GM21737 (cell line): ENCODE results near the gene ATP13A5.

Source experiments
- ATAC-seq: cut with Tn5 transposase; IDR thresholded peaks from one replicate; pipeline ENCODE4 v1.9.1; 2021; ENCODE audit warnings: mild to moderate bottlenecking, moderate library complexity; ENCODE audit not compliant: unreplicated experiment

Gene ATP13A5

DNA sequence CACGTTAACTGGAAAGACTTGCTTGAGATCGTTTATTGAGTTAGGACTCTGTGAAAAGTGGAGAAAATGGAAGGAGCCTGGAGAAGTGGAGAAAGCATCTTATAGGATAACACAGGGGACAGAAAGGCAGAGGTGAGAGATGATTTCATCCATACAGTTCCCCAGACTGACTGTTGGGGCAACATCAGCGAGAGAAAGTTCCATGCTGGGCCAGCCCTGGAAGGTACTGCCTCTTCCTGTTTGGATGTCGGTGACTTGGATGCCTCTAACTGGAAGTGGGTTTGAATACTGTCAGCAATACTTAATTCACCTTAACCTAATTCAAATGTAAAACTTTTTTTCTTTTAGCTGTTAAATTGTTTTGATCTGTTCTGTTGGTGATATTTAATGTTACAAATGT lies 32.3 kb downstream of the ATP13A5 start:
- ATAC-seq = no peak

DNA sequence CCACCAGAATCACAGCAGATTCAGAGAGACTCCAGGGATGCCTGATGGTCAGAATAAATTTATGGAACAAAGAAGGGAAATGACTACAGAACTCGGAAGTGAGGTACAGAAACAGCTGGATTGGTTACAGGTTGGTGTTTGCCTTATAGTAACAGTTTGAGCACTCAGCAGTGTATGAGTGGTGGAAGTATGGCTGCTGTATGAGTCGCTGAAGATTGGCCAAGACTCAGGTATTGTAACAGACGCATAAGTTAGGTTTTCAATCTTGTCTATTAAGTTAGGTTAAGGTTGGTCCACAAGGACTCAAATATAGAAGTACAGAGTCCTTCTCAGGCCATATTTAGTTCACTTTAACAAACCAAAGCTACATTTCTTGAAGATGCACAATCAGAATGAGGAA lies 33.1 kb downstream of the ATP13A5 start:
- no peak for ATAC-seq

DNA sequence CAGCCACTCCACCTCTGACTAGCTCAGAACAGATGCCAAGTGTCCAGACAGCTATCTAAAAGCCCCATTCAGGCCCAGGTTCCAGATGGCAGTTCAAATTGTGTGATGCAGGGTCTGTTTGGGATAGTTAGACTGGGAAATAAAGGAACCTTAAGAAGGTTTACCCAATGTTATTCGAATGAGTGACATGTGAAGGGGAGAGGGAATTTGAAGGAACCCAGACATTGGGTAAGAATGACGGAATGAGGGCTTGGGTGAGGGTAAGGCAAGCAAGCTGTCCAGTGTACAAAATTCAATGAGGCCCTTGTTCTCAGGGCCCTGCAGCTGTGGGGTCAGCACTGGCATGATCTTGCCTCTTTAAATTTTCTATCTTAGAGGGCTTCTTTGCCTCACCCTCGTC lies 34.1 kb downstream of the ATP13A5 start:
- ATAC-seq = no peak

DNA sequence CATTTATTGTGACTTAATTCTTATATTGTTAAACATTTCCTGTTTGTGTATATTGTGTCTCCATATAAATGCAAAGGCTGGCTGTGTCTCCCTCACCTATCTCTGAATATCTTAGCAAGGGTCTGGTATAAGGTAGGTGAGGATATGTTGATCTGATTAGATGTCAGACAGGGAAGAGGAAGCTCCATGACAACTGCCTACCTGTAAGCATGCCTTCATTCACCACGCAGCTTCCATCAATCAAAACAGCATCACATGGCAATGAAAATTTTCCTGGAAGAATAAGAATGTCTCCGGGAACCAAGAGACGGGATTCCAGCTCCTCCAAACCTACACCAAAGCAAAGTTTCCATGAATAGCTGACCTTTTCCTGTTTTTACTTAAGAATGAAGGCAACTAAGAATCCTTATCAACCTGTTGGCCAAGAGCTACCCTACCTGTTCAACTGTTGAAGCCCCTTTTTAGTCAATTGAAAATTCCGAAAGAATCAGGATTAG lies 34.8 kb downstream of the ATP13A5 start:
- no peak for ATAC-seq

DNA sequence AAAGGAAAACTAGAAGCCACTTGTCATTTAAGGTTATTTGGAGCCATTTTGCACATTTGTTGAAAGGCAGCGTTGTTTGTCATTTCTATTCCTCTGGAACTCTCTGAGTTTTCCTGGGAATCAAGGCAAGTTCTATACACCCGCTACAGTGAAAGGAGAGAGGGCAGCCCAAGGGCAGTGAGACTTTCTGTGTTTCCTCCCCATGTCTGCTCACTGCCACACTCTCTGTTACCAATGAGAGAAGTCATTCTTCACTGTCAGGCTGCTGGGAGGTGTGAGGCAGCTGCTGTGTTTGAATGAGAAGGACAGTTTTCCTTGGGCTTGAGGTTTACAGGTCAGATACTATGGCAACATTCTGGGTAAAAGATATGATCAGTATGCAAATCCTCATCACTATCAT lies 36.0 kb downstream of the ATP13A5 start:
- ATAC-seq = no peak

DNA sequence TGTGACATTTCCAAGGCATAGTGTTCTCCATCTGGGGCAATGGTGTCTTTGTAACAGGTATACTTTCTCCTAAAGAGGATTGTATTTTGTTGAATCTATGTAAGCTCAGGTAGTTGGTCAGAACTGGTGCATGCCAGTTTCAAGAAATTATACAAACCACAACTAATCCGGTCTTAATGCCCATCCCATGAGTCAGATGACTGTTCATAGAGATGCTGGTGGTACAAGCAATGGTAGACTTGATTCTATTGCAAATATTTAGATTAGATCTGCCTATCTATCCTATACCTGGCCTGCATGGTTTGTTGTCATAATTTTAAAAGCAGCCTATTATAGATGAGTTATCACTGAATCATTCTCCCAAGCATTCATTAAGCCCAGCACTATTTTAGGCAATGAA lies 43.5 kb downstream of the ATP13A5 start:
- ATAC-seq = no peak

DNA sequence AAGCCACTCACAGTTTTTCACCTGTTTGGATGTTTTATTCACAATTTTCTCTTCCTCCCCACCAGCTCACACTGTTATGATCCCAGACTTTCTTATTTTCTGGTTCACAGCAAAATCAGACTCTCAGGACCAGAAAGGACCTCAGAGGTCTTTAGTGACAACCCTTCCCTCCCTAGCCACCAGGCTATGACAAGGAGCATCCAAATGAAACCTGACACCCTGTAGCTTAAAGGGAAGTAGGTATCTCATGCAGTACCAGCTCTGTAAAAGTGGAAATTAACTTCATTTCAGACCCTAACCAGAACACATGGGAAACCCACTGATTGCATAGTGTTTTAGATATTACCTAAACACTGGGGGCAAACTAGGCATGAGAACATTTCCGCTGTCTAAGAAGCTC lies 45.3 kb downstream of the ATP13A5 start:
- ATAC-seq = no peak

DNA sequence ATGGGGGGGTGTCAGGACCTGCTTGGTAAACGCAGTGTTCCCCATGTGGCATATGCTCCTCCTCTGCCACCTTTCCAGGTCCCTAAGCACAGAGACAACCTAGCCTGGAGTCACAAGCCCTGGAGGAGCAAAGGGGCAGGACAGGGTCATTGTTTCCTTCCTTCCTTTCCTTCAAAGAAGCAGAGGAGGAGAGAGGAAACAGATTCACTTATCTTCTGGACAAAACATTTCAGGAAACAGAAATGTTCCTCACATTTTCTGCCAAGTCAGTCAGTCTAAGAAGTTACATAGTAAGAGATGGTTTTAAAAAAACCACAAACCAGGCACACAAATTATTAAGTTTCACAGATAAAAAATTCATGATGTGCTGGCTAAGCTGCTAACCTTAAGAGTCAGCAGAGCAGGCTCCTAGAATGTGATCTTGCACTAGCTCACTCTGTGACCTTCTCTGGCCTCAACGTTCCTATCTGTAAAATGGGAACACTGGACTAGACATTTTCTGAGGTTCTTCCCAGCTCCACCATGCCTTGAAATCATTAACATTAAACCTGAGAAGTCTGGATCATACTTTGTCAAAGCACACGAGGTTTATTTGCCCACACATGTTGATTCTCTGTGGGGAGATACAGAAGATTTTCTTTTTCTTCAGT lies 47.9 kb downstream of the ATP13A5 start:
- no peak for ATAC-seq

DNA sequence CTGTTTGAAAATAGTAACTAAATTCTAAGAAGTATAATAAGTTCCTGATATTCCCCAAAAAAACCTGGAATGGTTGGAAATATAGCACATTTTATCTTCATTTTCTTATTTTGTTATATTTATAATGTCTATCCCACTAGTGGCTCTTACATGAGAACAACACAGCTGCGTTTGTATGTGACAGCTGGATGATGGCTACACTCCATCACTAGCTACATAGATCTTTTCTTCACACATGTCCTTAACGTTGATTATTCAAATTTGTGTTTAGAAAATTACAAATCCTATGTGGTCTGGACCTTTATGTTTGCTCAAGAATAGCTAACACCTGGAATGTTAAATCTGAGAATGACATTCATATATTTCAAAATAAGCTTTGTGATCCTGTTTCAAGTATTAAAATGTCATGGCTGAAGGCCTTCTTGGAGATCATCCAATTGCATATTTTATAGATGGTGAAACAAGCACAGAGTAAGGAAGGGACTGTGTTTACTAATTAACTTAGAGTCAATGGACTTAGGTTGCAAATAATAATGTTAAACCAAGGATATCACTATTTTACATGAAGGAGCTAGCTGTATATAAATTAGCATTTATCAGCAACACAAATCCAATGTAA lies 60.8 kb downstream of the ATP13A5 start:
- ATAC-seq = no peak

DNA sequence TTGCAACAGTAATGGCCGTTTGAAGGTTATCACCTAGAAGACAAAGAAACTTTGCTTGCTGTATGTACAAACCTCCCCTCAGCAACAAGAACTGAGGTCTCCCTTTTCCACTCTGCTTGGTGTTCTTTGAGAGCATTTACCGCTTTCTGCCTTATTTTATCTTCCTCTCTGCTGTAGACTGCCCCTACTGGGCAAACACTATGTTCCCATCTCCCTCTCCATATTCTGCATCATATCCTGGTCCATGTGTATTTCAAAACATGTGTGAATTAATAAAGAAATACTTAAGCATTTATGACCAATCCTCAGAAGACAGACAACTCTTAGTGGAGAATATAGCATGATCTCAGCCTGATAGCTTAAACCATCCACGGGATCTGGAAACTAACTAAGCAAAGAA lies 64.4 kb downstream of the ATP13A5 start:
- ATAC-seq = no peak

DNA sequence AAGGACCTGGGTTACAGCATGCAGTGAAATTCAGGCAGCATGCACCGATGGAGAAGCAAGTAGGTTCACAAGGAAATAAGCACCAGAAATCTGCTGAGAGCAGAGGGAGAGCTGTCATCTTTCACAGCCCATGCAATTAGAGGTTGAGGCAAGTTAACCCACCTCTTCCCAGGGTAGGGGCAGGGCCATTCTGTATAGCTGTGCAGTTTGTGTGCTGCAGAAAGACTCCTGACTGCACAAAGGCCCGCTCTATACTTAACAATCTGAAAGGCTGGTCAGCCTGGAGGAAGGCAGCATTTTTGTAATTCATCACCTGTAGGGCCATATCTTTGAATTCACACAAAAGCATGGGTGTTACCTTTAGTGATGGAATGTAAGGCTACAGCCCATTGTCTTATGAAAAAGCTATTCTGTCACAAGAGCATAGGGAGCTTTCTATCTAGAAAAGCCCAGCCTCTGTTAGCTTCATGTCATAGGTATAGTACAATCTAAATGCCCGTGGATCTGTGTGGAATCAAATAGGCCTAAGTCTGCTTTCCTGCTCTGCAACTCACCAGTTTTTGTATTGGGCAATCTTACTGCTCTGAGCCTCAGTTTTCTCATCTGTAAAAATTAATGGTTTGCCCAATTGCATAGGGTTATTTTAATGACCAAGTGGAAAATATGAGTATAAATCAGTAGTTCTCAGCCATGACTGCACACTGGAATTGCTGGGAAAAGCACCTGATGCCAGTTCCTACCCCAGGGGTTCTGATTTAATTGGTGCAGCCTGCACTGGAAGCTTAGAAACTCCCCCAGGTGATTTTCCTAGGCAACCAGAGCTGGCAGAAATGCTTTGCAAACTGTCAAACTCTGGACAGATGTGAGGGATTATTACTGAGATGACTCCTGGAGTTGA lies 65.2 kb downstream of the ATP13A5 start:
- no peak for ATAC-seq

DNA sequence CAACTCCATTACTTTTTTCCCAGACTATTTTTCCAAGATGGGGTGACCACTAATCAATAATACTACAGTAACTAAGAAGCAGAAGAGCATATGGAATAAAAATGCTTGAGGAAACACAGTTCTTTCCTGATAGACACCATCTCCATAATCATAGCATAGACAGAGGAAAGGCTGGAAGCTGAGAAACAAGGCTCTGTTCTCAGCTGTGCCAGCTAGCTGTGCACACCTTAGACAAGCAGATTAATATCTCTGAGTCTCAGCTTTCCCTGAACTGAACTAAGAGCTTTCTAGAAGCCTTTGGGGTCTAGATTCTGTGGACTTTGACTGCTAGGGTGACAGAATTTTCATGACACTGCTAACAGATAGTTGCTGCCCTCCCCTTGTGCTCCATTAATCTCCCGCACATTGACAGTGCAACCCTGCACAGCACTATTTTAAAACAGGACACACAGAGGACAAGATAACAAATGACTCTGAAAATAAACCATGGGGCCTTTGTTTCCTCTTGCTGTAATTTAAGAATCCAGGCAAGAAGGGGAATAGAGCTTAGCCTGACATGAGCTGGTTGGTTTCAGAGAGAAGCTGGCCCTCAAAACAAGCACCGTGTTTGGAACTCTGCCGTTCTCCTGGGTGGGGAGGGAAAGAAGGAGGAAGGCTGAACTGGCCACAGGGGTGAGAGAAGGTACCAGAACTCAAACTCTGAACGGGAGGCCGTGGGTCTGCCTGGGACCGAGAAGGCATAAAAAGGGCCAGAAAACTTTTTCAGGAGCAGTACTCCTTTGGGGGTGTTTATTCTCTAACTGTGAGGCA lies 67.4 kb downstream of the ATP13A5 start:
- ATAC-seq = no peak

DNA sequence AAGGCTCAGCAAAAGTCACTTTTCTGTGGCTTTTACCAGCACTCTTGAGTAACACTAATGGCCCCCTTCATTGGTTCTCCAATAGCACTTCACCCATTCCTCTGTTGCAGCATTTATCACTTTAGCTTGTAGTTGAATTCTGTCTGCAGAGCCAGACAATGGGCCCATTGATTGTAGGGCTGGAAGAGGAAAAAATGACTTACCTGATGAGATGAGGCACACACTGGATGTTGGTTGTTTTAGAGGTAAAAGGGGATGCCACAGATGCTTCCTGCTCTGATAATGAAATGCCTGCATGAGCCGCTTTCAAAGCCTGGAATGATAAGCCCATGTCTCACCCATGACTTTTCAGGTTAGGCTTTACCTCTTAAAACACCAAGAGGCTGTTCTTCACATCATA lies 73.2 kb downstream of the ATP13A5 start:
- no peak for ATAC-seq

DNA sequence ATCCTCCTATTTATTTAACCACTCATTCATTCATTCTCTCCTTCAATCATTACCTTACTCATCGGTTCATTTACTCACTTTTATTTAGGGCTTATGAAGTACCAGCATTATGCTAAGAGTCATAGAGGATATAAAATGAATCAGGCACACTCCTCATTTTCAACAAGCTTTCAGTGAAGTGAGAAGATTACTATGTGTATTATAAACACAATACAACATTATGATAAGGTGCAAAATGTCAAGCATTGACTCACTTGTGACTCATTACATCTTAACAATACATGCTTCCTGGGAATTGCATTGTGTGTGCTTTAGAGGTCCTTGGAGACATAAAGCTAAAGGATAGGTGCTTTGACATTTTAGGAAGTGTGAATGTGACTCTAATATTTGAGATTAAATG lies 77.1 kb downstream of the ATP13A5 start:
- no peak for ATAC-seq

DNA sequence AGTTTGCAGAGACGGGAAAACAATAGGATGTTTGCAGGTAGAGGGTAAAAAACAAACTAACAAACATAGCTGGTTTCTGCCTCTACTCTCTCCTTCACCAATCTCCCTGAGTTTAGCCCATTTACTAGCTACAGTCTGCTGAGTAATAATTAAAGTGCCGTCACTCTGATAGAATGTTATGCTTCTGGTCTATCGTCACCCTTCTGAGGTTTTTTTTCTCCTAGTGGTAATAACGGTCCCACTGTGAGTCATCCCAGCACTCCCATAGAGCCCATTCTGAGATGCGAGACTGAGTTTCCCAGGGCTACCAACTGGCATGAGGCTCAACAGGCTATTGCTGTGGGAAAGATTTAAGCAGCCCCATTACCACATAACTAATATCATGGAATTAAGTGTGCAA lies 81.1 kb downstream of the ATP13A5 start:
- ATAC-seq = no peak

DNA sequence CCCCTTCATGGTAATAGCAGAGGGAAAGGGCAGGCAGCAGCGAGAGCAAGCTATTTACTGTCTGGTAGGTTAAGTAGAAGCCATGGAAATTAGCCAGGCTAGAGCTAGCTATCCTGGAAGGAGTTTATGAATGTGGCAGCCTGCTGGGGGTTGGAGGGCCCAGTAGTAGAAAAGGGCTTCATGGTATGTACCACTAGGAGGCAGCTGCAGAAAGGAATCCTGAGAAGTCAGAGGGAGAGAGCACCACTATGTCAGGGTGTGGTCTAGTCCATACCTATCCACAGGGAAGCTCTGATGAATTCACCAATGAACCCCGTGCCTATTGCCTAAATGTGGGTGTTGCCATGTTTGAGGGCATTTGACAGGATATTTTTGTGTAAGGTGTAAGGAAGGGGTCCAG lies 82.6 kb downstream of the ATP13A5 start:
- no peak for ATAC-seq

DNA sequence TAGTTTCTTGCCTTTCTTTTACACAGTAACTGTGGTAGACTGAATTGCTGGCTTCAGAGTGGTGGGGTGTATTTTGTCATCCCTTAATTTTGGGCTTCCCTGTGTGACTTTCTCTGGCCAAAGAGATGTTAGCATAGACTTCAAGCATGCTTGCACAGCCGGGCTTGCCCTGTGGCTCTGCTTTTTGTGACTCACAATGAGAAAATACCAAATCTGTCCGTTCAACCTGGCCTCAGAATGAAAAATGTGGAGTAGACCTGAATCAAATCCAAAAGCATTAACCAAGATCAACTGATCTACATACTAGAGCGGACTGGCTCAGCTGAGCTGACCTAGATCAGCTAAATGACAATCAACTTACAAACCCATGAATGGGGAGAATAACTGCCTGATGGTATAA lies 86.2 kb downstream of the ATP13A5 start:
- no peak for ATAC-seq

DNA sequence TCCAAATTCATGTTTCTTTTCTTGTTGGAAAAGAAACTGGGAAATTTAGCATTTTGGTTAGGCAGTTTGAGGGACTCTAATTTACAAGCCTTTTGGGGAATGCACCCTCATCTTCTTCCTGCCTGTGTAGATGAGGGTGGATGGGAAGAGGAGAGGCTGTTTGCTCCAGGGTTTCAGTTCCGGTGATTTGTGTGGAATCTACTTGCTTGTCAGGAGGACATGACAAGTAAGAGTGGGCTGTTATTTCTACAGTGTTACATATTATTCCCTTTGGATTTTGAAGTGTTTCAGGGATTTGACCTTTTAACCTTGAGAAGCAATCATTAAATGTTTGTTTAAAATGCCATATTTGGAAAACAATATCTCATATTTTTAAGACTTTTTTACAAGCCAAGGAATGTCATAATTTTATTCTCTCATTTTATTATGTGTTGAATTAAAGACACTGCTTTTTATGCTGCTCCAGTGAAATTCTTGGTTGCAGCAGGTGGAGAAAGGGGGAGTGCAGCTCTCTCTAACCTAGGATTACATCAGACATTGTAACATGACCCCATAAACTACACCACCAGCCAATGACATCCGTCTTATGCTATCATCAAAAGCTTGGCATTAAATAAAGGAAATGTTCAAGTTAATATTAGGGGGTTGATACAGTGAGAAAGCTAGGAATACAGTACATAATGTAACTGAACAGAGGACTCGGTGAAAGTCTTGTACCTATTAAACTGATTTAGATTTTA lies 107.3 kb downstream of the ATP13A5 start:
- ATAC-seq = no peak

DNA sequence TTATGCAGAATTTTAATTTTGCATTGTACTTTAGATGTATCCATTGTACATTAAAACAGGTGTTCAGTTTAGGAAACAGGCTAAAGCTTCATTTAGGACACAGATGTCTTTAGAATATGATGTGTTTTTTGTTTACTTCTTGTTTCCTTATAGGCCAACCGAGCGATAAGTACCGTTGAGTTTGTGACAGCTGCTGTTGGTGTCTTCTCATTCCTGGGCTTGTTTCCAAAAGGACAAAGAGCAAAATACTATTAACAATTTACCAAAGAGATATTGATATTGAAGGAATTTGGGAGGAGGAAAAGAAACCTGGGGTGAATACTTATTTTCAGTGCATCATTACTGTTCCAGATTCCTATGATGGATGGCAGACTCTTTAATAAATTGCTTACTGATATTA lies 108.1 kb downstream of the ATP13A5 start:
- no peak for ATAC-seq

DNA sequence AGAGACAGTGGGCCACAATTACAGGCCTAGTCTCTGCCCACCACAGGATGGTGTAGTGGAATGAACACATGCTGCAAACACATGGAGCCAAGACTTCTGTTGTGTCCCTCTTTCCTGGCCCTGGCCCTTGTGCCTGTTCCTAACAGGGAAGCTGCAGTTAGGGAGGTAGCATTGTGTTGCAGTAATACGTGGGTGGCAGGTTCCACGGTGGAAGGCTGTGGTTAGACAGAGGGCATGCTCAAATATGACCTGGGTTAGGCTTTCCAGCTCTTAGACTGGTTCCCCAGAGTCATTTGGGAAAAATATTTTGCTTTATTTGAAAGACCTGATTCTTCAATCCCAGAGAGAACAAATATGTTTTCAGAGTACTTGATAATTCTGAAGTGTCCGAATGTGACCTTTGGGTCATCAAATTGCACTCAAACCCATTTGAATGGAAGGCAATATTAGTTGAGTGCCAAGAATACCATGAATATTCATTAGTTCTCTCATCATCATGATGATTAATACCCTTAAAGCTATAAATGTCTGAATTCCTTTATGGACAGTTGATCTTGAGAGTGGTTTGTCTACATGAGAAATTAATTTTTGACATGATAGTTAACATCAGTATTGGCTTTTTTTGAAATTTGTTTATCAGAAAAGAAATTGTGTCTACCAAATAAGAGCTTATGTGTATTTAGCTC lies 109.1 kb downstream of the ATP13A5 start:
- no peak for ATAC-seq
